H9 (cell line): Measurements from ENCODE around the gene EBF4. TPM values are rescaled to one million over a fixed set of nuclear protein-coding genes. Genes with fewer than 3 reads are reported as not detected.

ENCODE experiments used
- DNase-seq: peaks from one replicate; pipeline ENCODE4 v3.0.0-alpha.2; 2017
- H2AFZ ChIP-seq: one replicate; pipeline ENCODE4 v1.6.1; 2013; ENCODE audit warnings: mild to moderate bottlenecking, low read length, control low read depth, moderate library complexity
- H2AK5ac ChIP-seq: 2 replicates; pipeline ENCODE4 v1.6.1; 2013; ENCODE audit warnings: low read length, control low read depth, mixed read lengths; ENCODE audit not compliant: insufficient read length
- H2BK120ac ChIP-seq: one replicate; pipeline ENCODE4 v1.6.1; 2013; ENCODE audit warnings: low read depth, mild to moderate bottlenecking, low read length, control low read depth, inconsistent platforms; ENCODE audit not compliant: poor library complexity, severe bottlenecking
- H2BK12ac ChIP-seq: 2 replicates; pipeline ENCODE4 v1.6.1; 2013; ENCODE audit warnings: low read length, control low read depth, mixed read lengths, low read depth; ENCODE audit not compliant: insufficient read length
- H2BK15ac ChIP-seq: 2 replicates; pipeline ENCODE4 v1.6.1; 2013; ENCODE audit warnings: low read depth, low read length, control low read depth
- H2BK20ac ChIP-seq: one replicate; pipeline ENCODE4 v1.6.1; 2013; ENCODE audit warnings: low read depth, mild to moderate bottlenecking, low read length, control low read depth, inconsistent platforms; ENCODE audit not compliant: poor library complexity, severe bottlenecking
- H2BK5ac ChIP-seq: 2 replicates; pipeline ENCODE4 v1.6.1; 2013; ENCODE audit warnings: low read length, control low read depth, mixed read lengths; ENCODE audit not compliant: insufficient read length
- H3K14ac ChIP-seq: 2 replicates; pipeline ENCODE4 v1.6.1; 2013; ENCODE audit warnings: low read length, control low read depth; ENCODE audit not compliant: insufficient read depth
- H3K18ac ChIP-seq: 2 replicates; pipeline ENCODE4 v1.6.1; 2013; ENCODE audit warnings: low read depth, mild to moderate bottlenecking, mixed read lengths, low read length, control low read depth; ENCODE audit not compliant: insufficient read length
- H3K23ac ChIP-seq: 2 replicates; pipeline ENCODE4 v1.6.1; 2013; ENCODE audit warnings: low read length, control low read depth, mixed read lengths, low read depth; ENCODE audit not compliant: insufficient read length
- H3K23me2 ChIP-seq: 2 replicates; pipeline ENCODE4 v1.6.1; 2013; ENCODE audit warnings: low read depth, mild to moderate bottlenecking, mixed read lengths, low read length, control low read depth; ENCODE audit not compliant: insufficient read length, poor library complexity, severe bottlenecking
- H3K27ac ChIP-seq: 2 replicates; pipeline ENCODE4 v1.5.1; 2013; ENCODE audit warnings: low read length, control low read depth, mixed read lengths, low read depth; ENCODE audit not compliant: insufficient read length
- H3K27me3 ChIP-seq: 2 replicates; pipeline ENCODE4 v1.6.1; 2013; ENCODE audit warnings: low read length, control low read depth, inconsistent platforms; ENCODE audit not compliant: insufficient read depth
- H3K4ac ChIP-seq: 2 replicates; pipeline ENCODE4 v1.6.1; 2013; ENCODE audit warnings: low read depth, mild to moderate bottlenecking, control low read depth, inconsistent platforms, low read length, moderate library complexity
- H3K4me1 ChIP-seq: 2 replicates; pipeline ENCODE4 v1.6.1; 2013; ENCODE audit warnings: low read length, control low read depth, inconsistent platforms; ENCODE audit not compliant: insufficient read depth
- H3K4me2 ChIP-seq: 2 replicates; pipeline ENCODE4 v1.6.1; 2013; ENCODE audit warnings: low read length, control low read depth, mixed read lengths; ENCODE audit not compliant: insufficient read length, insufficient read depth
- H3K56ac ChIP-seq: 2 replicates; pipeline ENCODE4 v1.6.1; 2013; ENCODE audit warnings: low read depth, mild to moderate bottlenecking, mixed read lengths, low read length, control low read depth; ENCODE audit not compliant: insufficient read length
- H3K79me1 ChIP-seq: 2 replicates; pipeline ENCODE4 v1.6.1; 2013; ENCODE audit warnings: low read depth, mild to moderate bottlenecking, moderate library complexity, low read length, control low read depth, inconsistent platforms; ENCODE audit not compliant: insufficient read depth, poor library complexity, severe bottlenecking
- H3K79me2 ChIP-seq: 2 replicates; pipeline ENCODE4 v1.6.1; 2013; ENCODE audit warnings: low read length, control low read depth, inconsistent platforms; ENCODE audit not compliant: insufficient read depth
- H3K9ac ChIP-seq: 2 replicates; pipeline ENCODE4 v1.6.1; 2013; ENCODE audit warnings: low read length, control low read depth, mixed read lengths; ENCODE audit not compliant: insufficient read length; ENCODE audit errors: extremely low read depth
- H3K9me3 ChIP-seq: one replicate; pipeline ENCODE4 v1.6.1; 2013; ENCODE audit warnings: low read depth, low read length, inconsistent platforms; ENCODE audit not compliant: control insufficient read depth
- H3T11ph ChIP-seq: one replicate; pipeline ENCODE4 v1.6.1; 2013; ENCODE audit warnings: mild to moderate bottlenecking, low read length, control low read depth, inconsistent platforms
- H4K20me1 ChIP-seq: one replicate; pipeline ENCODE4 v1.6.1; 2013; ENCODE audit not compliant: control insufficient read depth, insufficient read length, insufficient read depth
- H4K5ac ChIP-seq: 2 replicates; pipeline ENCODE4 v1.6.1; 2013; ENCODE audit warnings: low read depth, mild to moderate bottlenecking, mixed read lengths, low read length, control low read depth; ENCODE audit not compliant: insufficient read length
- H4K8ac ChIP-seq: replicated peaks from 2 replicates; pipeline ENCODE4 v1.6.1; 2013; ENCODE audit warnings: low read length, control low read depth, mixed read lengths, low read depth; ENCODE audit not compliant: insufficient read length
- H4K91ac ChIP-seq: 2 replicates; pipeline ENCODE4 v1.6.1; 2013; ENCODE audit warnings: low read depth, mild to moderate bottlenecking, moderate library complexity, mixed read lengths, low read length, control low read depth; ENCODE audit not compliant: insufficient read length
- H3K27ac Mint-ChIP-seq, 3 experiments: 2 replicates in 2 of 3; 3 replicates in 1 of 3; pipeline ENCODE4 v1.8.0; 2020 to 2021; ENCODE audit warnings: mixed read lengths in 3 of 3, mild to moderate bottlenecking in 1 of 3, moderate library complexity in 1 of 3
- H3K27me3 Mint-ChIP-seq: 2 replicates; pipeline ENCODE4 v1.8.0; 2021; ENCODE audit warnings: low read depth, mild to moderate bottlenecking, moderate library complexity, mixed read lengths
- H3K36me3 Mint-ChIP-seq, 3 experiments: 2 replicates in 2 of 3; 3 replicates in 1 of 3; pipeline ENCODE4 v1.8.0; 2020 to 2021; ENCODE audit warnings: low read depth in 3 of 3, mixed read lengths in 3 of 3; ENCODE audit not compliant: insufficient read depth in 1 of 3
- H3K4me1 Mint-ChIP-seq, 2 experiments: 2 replicates each; pipeline ENCODE4 v1.8.0; 2020; ENCODE audit warnings: mixed read lengths in 2 of 2
- H3K4me3 Mint-ChIP-seq, 2 experiments: 2 replicates in 1 of 2; 3 replicates in 1 of 2; pipeline ENCODE4 v1.8.0; 2020 to 2021; ENCODE audit warnings: mild to moderate bottlenecking in 2 of 2, mixed read lengths in 2 of 2, moderate library complexity in 1 of 2
- H3K9me3 Mint-ChIP-seq, 2 experiments: 2 replicates in 1 of 2; 3 replicates in 1 of 2; pipeline ENCODE4 v1.8.0; 2020; ENCODE audit warnings: mild to moderate bottlenecking in 2 of 2, mixed read lengths in 2 of 2, moderate library complexity in 1 of 2
- CTCF ChIP-seq: fragments of 200-600 bp; sonication (generic); conservative IDR thresholded peaks from 3 replicates; pipeline ENCODE4 v1.8.0; 2021; ENCODE audit warnings: antibody characterized with exemption, mild to moderate bottlenecking
- WGBS: extraction: QIAGEN DNeasy Blood & Tissue Kit; methylation state at CpG from one replicate; pipeline ENCODE4 v1.1.7; 2013; ENCODE audit warnings: missing lambda C conversion rate, low lambda C conversion rate, mixed read lengths; ENCODE audit not compliant: insufficient read length; ENCODE audit errors: extremely low coverage; 5-methylcytosine and 5-hydroxymethylcytosine counted together
- total RNA-seq: library from RNA; stranded (reverse); gene quantifications from 2 replicates; pipeline ENCODE4 v1.2.1, GENCODE V29; 2021

The EBF4 gene
- total RNA-seq, 1 experiment from 2014 or later = 3.9 TPM

DNA sequence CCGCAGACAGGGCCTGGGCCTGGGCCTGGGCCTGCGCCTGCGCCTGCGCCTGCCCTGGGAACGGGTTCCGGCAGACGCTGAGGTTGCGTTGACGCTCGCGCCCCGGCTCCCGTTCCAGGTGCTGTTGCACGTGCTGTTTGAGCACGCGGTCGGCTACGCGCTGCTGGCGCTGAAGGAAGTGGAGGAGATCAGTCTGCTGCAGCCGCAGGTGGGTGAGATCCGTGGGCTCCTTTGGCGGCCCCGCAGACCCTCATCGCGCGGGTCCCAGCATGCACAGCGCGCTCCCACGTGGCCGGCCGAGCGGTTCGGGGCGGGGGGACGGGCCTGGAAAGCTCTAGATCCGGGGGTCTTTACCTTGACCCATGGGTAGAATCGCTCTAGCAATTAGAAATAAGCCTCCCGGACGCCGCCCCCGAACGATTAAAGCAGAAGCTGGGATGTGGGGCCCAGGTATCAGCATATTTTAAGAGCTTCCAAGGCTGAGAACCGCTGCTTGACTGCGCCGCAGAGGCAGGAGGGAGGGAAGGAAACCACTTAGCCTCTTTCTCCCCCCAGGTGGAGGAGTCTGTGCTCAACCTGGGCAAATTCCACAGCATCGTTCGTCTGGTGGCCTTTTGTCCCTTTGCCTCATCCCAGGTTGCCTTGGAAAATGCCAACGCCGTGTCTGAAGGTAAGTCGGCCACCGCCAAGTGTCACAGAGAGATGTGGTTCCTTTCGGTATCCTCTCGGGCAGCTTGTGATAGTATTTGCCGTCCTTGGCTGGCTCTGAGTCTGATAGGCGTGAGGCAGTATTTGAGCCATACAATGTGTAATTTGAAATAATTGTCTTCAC is 39.6 kb upstream of the EBF4 start:
- Histone ChIP-seq H2AK5ac (no peak overlapping the region), H4K91ac (peak overlapping the region; percentile 93), H3K79me1 (peaks cover 11% of the 10 kb centered on the region), H3T11ph (no peak overlapping the region), H2BK15ac (no peak overlapping the region), H2BK12ac (no peak overlapping the region), H3K27me3 (no peaks in the 10 kb centered on the region), H3K4ac (no peak overlapping the region), H4K8ac (no peak overlapping the region), H3K4me2 (peak overlapping the region; percentile 96), H3K18ac (peak overlapping the region; percentile 97), H3K4me1 (no peaks in the 10 kb centered on the region; the same call in 1 of the 2 replicates), H4K20me1 (no peaks in the 10 kb centered on the region), H2BK5ac (no peak overlapping the region), H3K56ac (no peak overlapping the region), H2AFZ (no peak overlapping the region), H3K9me3 (no peaks in the 10 kb centered on the region), H3K79me2 (peaks cover 17% of the 10 kb centered on the region), H2BK20ac (no peak overlapping the region), H4K5ac (peak overlapping the region; percentile 50), H3K14ac (peak overlapping the region; percentile 100), H3K23ac (no peak overlapping the region), H3K9ac (peak overlapping the region; percentile 99), H3K27ac (no peak overlapping the region), H3K23me2 (peaks cover 9% of the 10 kb centered on the region), H2BK120ac (no peak overlapping the region)
- no peak for TF ChIP-seq CTCF
- Mint-ChIP-seq H3K36me3 (peaks cover 49 to 54% (median 50%) of the 10 kb centered on the region in 3 experiments), H3K9me3 (no peaks in the 10 kb centered on the region), H3K4me3 (peak overlapping the region; percentile 88 to 93), H3K4me1 (peaks cover 15 to 22% of the 10 kb centered on the region in 2 experiments), H3K27me3 (no peaks in the 10 kb centered on the region; the same call in 1 of the 2 replicates), H3K27ac (peak overlapping the region; percentile 84 to 96 (median 94); a peak in 6 of 7 replicates)
- WGBS = no CpG with 5 or more reads among the region's 56 CpGs
- no peak for DNase-seq
